Fibroblast of villous mesenchyme (primary cell): ENCODE results near the gene REEP5. TPM values are rescaled to one million over a fixed set of nuclear protein-coding genes. Genes with fewer than 3 reads are reported as not detected.

ENCODE experiments used
- DNase-seq: peaks from one replicate; pipeline ENCODE4 v3.0.0-alpha.2; 2010; ENCODE audit warnings: low read depth
- H3K4me3 ChIP-seq: 2 replicates; pipeline ENCODE4 v1.5.1; 2011; ENCODE audit warnings: low read depth, mild to moderate bottlenecking, low read length
- CTCF ChIP-seq: IDR thresholded peaks from 2 replicates; pipeline ENCODE4 v1.5.1; 2012; ENCODE audit warnings: low read depth, mild to moderate bottlenecking, low read length; ENCODE audit not compliant: insufficient read depth
- total RNA-seq: library from RNA; depleted of rRNA; stranded (reverse); fragments of >200 nt; gene quantifications from 2 replicates; pipeline ENCODE4 v1.2.3, GENCODE V29; 2012

REEP5 gene
- total RNA-seq, 1 donor = 48.8 TPM

GRCh38 chr5:112931473-112931872 lies 9.4 kb upstream of the REEP5 start:
- TF ChIP-seq CTCF = no peak
- DNase-seq = peak; percentile 34
- H3K4me3 ChIP-seq = no peak overlapping the region

DNA sequence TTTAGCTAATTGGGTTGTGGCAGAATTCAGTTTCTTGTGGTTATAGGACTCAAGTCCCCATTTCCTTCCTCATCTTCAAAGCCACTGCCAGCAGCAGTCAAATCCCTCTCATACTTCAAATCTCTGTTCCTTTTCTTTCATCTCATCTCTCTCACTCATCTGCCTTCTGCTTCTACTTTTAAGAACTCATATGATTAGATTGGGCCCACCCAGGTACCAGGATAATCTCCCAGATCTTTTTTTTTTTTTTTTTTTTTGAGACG lies 8.0 kb upstream of the REEP5 start:
- TF ChIP-seq CTCF = no peak
- H3K4me3 ChIP-seq = no peak overlapping the region
- no peak for DNase-seq

DNA sequence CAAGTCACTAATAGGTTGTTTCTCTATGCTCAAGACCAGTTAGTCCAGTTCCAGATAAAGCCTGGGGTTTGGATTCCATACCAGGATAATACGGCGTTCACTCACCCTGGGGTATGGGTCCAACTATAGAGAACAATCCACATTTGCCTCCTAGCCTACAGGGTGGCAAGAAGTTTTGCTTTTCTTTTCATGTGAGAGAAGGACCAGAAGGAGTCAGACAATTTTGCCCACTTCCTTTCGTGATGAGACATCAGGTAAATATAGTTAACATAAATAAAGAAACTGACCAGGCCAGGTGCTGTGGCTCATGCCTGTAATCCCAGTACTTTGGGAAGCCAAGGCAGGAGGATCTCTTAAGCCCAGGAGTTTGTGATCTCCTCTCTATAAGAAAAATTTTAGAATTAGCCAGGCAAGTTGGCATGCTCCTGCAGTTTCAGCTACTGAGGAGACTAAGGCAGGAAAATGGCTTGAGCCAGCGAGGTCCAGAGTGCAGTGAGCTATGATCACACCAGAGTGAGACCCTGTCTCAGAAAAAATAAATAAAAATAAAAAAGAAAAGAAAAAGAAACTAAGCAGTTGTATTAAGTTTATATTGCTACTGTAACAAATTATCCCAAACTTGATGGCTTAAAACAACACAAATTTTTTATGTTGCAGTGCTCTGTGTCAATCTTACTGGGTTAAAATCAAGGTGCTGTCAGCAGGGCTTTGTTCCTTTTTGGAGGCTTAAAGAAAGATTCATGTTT lies 7.5 kb upstream of the REEP5 start:
- no peak for TF ChIP-seq CTCF
- no peak for DNase-seq
- H3K4me3 ChIP-seq = no peak overlapping the region

DNA sequence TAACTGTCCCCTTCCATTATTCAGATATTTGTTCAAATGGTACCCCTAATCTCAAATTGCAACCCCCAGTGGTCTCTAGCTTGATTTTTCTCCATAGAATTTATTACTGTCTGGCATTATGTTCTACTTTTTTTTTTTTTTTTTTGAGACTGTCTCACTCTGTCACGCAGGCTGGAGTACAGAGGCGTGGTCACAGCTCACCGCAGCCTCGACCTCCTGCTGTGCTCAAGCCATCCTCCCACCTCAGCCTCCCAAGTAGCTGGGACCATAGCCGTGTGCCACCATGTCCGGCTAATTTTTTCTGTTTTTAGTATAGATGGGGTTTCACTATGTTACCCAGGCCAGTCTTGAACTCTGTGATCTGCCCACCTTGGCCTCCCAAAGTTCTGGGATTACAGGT lies 2.0 kb upstream of the REEP5 start:
- TF ChIP-seq CTCF = no peak
- DNase-seq = no peak

DNA sequence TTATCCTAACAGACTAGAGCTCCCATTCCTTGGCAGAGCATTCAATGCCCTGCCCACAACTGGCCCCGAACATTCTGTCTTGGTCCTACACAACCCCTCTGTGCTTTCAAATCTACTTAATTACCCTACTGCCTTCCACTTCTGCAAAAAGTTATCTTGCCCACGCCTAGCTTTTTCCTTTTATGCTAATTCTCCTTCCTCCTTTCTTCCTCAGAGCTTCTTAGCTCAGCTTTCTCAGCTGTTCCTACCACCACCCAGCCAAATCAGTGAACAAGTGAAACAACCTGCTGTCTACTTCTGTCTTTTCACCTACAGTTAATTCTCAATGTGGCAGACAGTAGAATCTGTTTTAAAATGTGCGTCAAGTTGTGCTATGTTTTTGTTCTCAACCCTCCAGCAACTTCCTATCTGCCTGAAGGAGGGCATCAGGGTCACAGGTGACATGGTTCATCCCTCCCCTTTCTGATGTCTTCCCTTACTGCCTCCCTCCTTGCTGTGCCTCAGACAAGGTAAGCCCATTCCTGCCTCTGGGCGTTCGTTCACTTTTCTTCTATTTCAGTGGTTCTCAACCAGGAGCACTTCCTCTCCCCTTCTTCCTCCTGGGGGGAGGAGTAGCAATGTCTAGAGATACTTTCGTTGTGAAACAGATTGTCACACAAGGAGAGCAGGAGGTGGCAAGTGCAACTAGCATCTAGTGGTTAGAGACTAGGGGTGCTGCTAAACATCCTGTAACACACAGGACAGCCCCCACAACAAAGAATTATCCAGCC lies 1.3 kb upstream of the REEP5 start:
- H3K4me3 ChIP-seq = no peak overlapping the region
- no peak for TF ChIP-seq CTCF
- DNase-seq = no peak

More for the DNA sequence above, 2.0 kb upstream of the REEP5 start:
- no peak overlapping the region for H3K4me3 ChIP-seq

GRCh38 chr5:112921026-112921832 lies 798 bp downstream of the REEP5 start:
- peak overlapping the region; percentile 97 for H3K4me3 ChIP-seq
- no peak for TF ChIP-seq CTCF
- DNase-seq = peak; percentile 71
